Left ventricle myocardium inferior (tissue), 1 donor: Measurements from ENCODE around the gene PRIM2. TPM values are rescaled to one million over a fixed set of nuclear protein-coding genes. Genes with fewer than 3 reads are reported as not detected.
A peak's percentile ranks its signal among the peaks of the same experiment; 100 is the strongest.
"Not testable (repeated sequence)": the region's sequence is repeated elsewhere in the genome, so short reads cannot be mapped to it uniquely, and the experiment has no call there.

Experiments
- DNase-seq: peaks from one replicate; pipeline ENCODE4 v3.0.0-alpha.2; 2020
- H3K27ac ChIP-seq: fragments of 200-600 bp; replicated peaks from 2 replicates; pipeline ENCODE4 v1.8.0; 2021
- H3K27me3 ChIP-seq: fragments of 200-600 bp; 2 replicates; pipeline ENCODE4 v1.8.0; 2021; ENCODE audit warnings: low read depth
- H3K36me3 ChIP-seq: fragments of 200-600 bp; 2 replicates; pipeline ENCODE4 v1.8.0; 2021
- H3K4me1 ChIP-seq: fragments of 200-600 bp; 2 replicates; pipeline ENCODE4 v1.8.0; 2021
- H3K4me3 ChIP-seq: fragments of 200-600 bp; 2 replicates; pipeline ENCODE4 v1.8.0; 2021; ENCODE audit warnings: mild to moderate bottlenecking, moderate library complexity
- H3K9me3 ChIP-seq: fragments of 200-600 bp; replicated peaks from 2 replicates; pipeline ENCODE4 v1.8.0; 2021
- CTCF ChIP-seq: fragments of 200-600 bp; IDR thresholded peaks from 2 replicates; pipeline ENCODE4 v1.8.0; 2021; ENCODE audit warnings: antibody characterized with exemption, mild to moderate bottlenecking, borderline replicate concordance
- intact Hi-C: fragments of 100-400 bp; cut with micrococcal nuclease; formaldehyde crosslinking; loops from one replicate; pipeline ENCODE4 v1.11.0; 2022
- total RNA-seq: library from RNA; stranded (reverse); fragmentation: NEBNext Ultra II Directional; extraction: Animal tissue kit (Norgen Biotek cat#: 25700); gene quantifications from one replicate; pipeline ENCODE4 v1.2.1, GENCODE V29; 2021
- donor health status: DM: no; HTN: yes; CAD: no; lungs with severe emphysema.

PRIM2 gene
- total RNA-seq, 1 donor from 2014 or later, result 3.2 TPM

DNA sequence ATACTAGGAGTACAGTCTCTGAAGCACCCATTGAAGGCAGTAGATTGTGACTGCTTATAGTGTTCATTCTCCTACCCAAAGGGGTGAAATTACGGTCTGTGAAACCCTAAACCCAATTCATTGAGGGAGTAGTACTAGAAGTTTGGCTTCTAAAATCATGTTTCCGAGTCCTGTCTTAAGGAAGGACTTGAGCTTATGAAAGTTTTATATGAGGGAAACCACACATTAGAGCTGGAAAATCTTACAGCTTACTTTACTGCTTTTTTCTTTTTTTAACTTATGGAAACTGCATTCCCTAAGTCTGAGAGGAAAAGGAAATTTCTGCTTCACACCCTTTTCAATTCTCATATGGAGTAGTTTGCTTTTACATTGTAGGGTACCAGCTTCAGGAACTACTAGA is 38.4 kb upstream of the PRIM2 start:
- H3K4me1 ChIP-seq, result no peaks in the 10 kb centered on the region
- intact Hi-C loops, result no loop called here
- no peak overlapping the region for H3K27ac ChIP-seq

GRCh38 chr6:57283106-57283505 is 34.3 kb upstream of the PRIM2 start:
- DNase-seq, result no peak
- intact Hi-C loops, result no loop called here
- Histone ChIP-seq H3K36me3 (no peaks in the 10 kb centered on the region), H3K4me3 (no peak overlapping the region), H3K27me3 (peaks cover 6% of the 10 kb centered on the region), H3K4me1 (no peaks in the 10 kb centered on the region), H3K27ac (no peak overlapping the region), H3K9me3 (no peaks in the 10 kb centered on the region)
- TF ChIP-seq CTCF, result no peak

More for the DNA sequence above, 38.4 kb upstream of the PRIM2 start:
- no peaks in the 10 kb centered on the region for H3K9me3 ChIP-seq
- peaks cover 16% of the 10 kb centered on the region for H3K27me3 ChIP-seq
- TF ChIP-seq CTCF, result no peak
- DNase-seq, result no peak
- H3K4me3 ChIP-seq, result no peak overlapping the region
- no peaks in the 10 kb centered on the region for H3K36me3 ChIP-seq

DNA sequence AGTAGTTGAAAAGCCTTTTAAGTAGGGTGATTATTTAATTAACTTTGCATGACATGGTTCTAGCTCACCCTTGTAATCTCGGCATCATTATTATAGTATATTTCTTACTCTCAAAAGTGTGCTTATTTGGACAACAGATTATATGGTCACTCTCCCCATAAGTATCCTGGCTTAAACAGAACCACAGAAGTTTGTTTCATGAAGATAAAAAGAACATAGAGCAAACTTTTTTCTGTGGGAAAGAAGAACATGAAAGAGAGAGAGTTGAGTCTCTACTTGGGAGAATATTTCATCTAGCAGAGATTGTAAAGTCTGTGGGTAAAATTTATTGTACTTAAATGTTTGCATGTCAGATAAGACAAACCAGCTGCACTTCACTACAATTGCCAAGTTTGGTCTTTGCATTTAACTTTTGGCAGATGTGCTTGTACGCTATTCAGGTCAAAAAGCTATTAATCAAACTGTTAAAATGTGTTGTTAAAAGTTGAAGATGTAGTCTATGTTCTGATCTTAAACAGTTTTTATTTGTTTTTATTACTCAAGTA is 33.4 kb upstream of the PRIM2 start:
- H3K9me3 ChIP-seq, result no peaks in the 10 kb centered on the region
- H3K27ac ChIP-seq, result no peak overlapping the region
- TF ChIP-seq CTCF, result no peak
- no peaks in the 10 kb centered on the region for H3K4me1 ChIP-seq
- H3K27me3 ChIP-seq, result peaks cover 7% of the 10 kb centered on the region
- H3K36me3 ChIP-seq, result no peaks in the 10 kb centered on the region
- H3K4me3 ChIP-seq, result no peak overlapping the region
- intact Hi-C loops, result no loop called here
- no peak for DNase-seq

DNA sequence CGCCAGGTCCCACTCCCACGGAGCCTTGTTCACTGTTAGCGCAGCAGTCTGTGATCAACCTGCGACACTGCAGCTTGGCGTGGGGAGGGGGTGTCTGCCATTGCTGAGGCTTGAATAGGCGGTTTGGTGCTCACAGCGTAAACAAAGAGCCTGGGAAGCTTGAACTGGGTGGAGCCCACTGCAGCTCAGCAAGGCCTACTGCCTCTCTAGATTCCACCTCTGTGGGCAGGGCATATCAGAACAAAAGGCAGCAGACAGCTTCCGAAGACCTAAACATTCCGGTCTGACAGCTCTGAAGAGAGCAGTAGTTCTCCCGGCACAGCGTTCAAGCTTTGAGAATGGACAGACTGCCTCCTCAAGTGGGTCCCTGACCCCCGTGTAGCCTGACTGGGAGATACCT is 29.3 kb upstream of the PRIM2 start:
- intact Hi-C loops, H3K27ac ChIP-seq: not testable (repeated sequence)

DNA sequence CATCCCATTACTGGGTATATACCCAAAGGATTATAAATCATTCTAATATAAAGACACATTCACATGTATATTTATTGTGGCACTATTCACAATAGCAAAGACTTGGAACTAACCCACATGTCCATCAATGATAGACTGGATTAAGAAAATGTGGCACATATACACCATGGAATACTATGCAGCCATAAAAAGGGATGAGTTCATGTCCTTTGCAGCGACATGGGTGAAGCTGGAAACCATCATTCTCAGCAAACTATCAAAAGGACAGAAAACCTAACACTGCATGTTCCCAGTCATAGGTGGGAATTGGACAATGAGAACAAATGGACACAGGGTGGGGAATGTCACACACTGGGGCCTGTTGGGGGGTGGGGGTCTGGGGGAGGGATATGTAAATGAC is 24.0 kb upstream of the PRIM2 start:
- H3K4me1 ChIP-seq, H3K36me3 ChIP-seq, H3K9me3 ChIP-seq, H3K27me3 ChIP-seq, H3K4me3 ChIP-seq, DNase-seq, H3K27ac ChIP-seq, intact Hi-C loops: not testable (repeated sequence)

More for the DNA sequence above, 29.3 kb upstream of the PRIM2 start:
- not testable (repeated sequence) for H3K4me3 ChIP-seq, H3K9me3 ChIP-seq, H3K36me3 ChIP-seq, DNase-seq, H3K4me1 ChIP-seq, H3K27me3 ChIP-seq

- intact Hi-C loops, result no loop called here
- H3K27ac ChIP-seq, result peak overlapping the region; percentile 41
- H3K9me3 ChIP-seq, result no peaks in the 10 kb centered on the region
- no peak for DNase-seq
- no peak overlapping the region for H3K4me3 ChIP-seq
- H3K27me3 ChIP-seq, result no peaks in the 10 kb centered on the region
- TF ChIP-seq CTCF, result no peak
- H3K4me1 ChIP-seq, result no peaks in the 10 kb centered on the region
- no peaks in the 10 kb centered on the region for H3K36me3 ChIP-seq
Observed at GRCh38 chr6:57294862-57295445, 22.5 kb upstream of the PRIM2 start.

DNA sequence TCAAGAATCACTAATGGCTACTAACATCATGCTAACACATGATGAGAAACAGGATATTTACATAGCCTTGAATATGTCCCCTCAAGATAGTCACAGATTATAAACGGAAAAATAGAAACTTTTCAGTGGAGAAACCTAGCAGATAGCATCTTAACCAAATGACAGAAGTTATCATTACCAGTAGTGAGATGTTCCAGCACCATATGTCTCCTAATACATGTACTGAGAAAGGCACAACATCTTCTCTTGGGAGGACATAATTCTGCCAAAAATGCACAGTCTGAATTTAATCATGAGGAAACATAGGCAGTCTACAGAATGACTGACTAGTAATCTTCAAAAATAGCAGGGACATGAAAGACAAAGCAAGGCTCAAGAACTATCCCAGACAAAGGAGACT is 19.9 kb upstream of the PRIM2 start:
- DNase-seq, result no peak
- TF ChIP-seq CTCF, result no peak
- Histone ChIP-seq H3K9me3 (no peaks in the 10 kb centered on the region), H3K27ac (no peak overlapping the region), H3K27me3 (no peaks in the 10 kb centered on the region), H3K4me1 (no peaks in the 10 kb centered on the region), H3K4me3 (no peak overlapping the region), H3K36me3 (no peaks in the 10 kb centered on the region)
- intact Hi-C loops, result no loop called here
